RWPE2 (cell line): ENCODE results near the gene SIPA1L3.

Source experiments
- ATAC-seq: fragments of 200-7000 bp; cut with Tn5 transposase; 3 replicates; pipeline ENCODE4 v1.9.1; 2021; ENCODE audit warnings: low read depth
- DNase-seq: peaks from one replicate; pipeline ENCODE4 v3.0.0-alpha.2; 2020; ENCODE audit warnings: low spot score
- H3K27ac ChIP-seq: fragments of 450-650 bp; 2 replicates; pipeline ENCODE4 v1.5.1; 2017; ENCODE audit warnings: mild to moderate bottlenecking; ENCODE audit not compliant: poor library complexity, severe bottlenecking
- H3K27me3 ChIP-seq: fragments of 250-450 bp; sonication (Bioruptor Pico); 2 replicates; pipeline ENCODE4 v1.5.1; 2021; ENCODE audit warnings: mild to moderate bottlenecking, moderate library complexity; ENCODE audit not compliant: insufficient read depth, poor library complexity, severe bottlenecking
- H3K36me3 ChIP-seq: fragments of 250-450 bp; sonication (Bioruptor Pico); 2 replicates; pipeline ENCODE4 v1.5.1; 2020; ENCODE audit warnings: low read depth, mild to moderate bottlenecking, moderate library complexity
- H3K4me1 ChIP-seq: fragments of 250-450 bp; sonication (Bioruptor Pico); 2 replicates; pipeline ENCODE4 v1.5.1; 2021; ENCODE audit warnings: mild to moderate bottlenecking, moderate library complexity; ENCODE audit not compliant: insufficient read depth, poor library complexity, severe bottlenecking
- H3K4me3 ChIP-seq: fragments of 250-450 bp; sonication (Bioruptor Pico); 2 replicates; pipeline ENCODE4 v1.5.1; 2021; ENCODE audit warnings: mild to moderate bottlenecking, moderate library complexity; ENCODE audit not compliant: severe bottlenecking
- H3K9me3 ChIP-seq: fragments of 250-450 bp; sonication (Bioruptor Pico); 2 replicates; pipeline ENCODE4 v1.5.1; 2021; ENCODE audit warnings: mild to moderate bottlenecking, moderate library complexity; ENCODE audit not compliant: severe bottlenecking
- TF ChIP-seq, protein P1 (sequence below): fragments of 450-650 bp; IDR thresholded peaks from one replicate; pipeline ENCODE4 v1.5.1; 2017; ENCODE audit warnings: mild to moderate bottlenecking, moderate library complexity; ENCODE audit not compliant: poor library complexity, severe bottlenecking

The SIPA1L3 gene

DNA sequence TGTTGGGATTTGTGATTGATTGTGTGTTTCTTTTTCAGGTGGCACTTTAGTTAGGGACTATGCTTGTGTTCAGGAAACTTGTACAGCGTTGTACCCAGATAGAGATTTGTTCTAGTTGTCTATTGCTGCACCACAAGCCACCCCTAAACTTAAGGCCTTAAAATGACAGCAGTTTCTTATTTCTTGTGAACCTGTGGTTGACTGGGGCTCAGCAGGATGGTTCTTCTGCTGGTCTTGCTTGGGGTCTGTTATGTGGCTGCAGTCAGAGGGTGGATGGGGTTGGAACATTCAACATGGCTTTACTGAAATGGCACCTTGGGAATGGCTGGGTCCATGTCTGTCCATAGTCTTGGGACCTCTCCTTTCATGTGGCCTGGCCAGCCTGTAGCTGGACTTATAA is 28.3 kb downstream of the SIPA1L3 start:
- peaks cover 2% of the 10 kb centered on the region for H3K9me3 ChIP-seq
- DNase-seq: no peak
- TF ChIP-seq, protein P1, sequence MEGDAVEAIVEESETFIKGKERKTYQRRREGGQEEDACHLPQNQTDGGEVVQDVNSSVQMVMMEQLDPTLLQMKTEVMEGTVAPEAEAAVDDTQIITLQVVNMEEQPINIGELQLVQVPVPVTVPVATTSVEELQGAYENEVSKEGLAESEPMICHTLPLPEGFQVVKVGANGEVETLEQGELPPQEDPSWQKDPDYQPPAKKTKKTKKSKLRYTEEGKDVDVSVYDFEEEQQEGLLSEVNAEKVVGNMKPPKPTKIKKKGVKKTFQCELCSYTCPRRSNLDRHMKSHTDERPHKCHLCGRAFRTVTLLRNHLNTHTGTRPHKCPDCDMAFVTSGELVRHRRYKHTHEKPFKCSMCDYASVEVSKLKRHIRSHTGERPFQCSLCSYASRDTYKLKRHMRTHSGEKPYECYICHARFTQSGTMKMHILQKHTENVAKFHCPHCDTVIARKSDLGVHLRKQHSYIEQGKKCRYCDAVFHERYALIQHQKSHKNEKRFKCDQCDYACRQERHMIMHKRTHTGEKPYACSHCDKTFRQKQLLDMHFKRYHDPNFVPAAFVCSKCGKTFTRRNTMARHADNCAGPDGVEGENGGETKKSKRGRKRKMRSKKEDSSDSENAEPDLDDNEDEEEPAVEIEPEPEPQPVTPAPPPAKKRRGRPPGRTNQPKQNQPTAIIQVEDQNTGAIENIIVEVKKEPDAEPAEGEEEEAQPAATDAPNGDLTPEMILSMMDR: no peak
- peaks cover 36% of the 10 kb centered on the region for H3K4me1 ChIP-seq
- peaks cover 43% of the 10 kb centered on the region for H3K36me3 ChIP-seq
- no peaks in the 10 kb centered on the region for H3K27me3 ChIP-seq
- H3K27ac ChIP-seq: no peak overlapping the region
- no peak for ATAC-seq
- no peak overlapping the region for H3K4me3 ChIP-seq

DNA sequence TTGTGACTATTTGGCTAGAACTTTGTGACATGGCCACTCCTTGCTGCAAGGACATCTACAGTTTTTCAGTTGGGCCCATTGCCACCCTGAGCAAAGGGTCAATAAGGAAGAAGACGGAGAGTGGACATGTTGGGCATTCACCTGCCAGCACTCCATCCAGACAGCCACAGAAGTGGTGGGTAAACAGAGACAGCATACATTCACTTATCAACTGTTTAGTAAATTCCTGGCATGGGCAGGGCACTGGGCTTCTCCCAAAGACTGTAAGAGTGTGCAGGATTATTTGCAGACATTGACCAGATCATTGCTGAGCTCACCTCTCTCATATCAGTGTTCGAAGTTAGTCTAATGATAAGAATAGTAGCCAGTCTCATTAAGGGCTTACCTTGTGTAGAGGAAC is 29.2 kb downstream of the SIPA1L3 start:
- no peak for DNase-seq
- Histone ChIP-seq H3K9me3 (peaks cover 2% of the 10 kb centered on the region), H3K36me3 (peaks cover 47% of the 10 kb centered on the region), H3K4me1 (peaks cover 30% of the 10 kb centered on the region), H3K27me3 (no peaks in the 10 kb centered on the region), H3K4me3 (no peak overlapping the region), H3K27ac (no peak overlapping the region)
- TF ChIP-seq, protein P1: no peak
- ATAC-seq: no peak

DNA sequence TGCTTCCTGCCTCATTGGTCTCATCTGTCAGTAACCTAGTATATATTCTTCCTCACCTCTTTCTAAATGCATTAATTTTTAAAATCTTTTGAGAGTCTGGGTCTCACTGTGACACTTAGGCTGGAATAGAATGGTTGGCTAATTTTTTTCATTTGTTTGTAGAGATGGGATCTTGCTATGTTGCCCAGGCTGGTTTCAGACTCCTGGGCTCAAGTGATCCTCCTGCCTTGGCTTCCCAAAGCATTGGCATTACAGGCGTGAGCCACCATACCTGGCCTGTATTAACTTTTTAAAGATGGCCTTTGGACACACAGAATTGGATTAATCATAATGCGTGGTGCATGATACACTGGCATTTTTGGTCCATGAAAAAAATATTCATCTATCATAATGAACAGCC is 29.9 kb downstream of the SIPA1L3 start:
- no peak overlapping the region for H3K4me3 ChIP-seq
- TF ChIP-seq, protein P1: no peak

DNA sequence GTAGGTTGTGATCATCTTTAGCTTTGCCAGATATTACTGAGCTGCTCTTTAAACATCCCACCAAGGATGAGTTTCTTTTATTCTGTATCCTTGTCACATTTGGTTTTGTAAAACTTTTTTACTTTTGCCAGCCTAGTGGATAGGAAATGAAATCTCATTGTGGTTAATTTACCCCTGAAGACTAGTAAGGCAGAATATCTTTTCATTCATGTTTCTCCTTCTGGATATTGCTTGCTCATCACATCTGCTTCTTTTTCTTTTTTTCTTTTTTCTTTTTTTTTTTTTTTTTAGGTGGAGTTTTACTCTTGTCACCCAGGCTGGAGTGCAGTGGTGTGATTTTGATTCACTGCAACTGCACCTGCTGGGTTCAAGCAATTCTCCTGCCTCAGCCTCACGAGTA is 31.3 kb downstream of the SIPA1L3 start:
- TF ChIP-seq, protein P1: no peak
- Histone ChIP-seq H3K4me1 (peaks cover 14% of the 10 kb centered on the region), H3K4me3 (no peak overlapping the region), H3K36me3 (peaks cover 53% of the 10 kb centered on the region), H3K9me3 (peaks cover 2% of the 10 kb centered on the region), H3K27ac (no peak overlapping the region), H3K27me3 (no peaks in the 10 kb centered on the region)
- no peak for ATAC-seq
- DNase-seq: no peak

More for the DNA sequence above, 29.9 kb downstream of the SIPA1L3 start:
- Histone ChIP-seq H3K36me3 (peaks cover 51% of the 10 kb centered on the region), H3K9me3 (peaks cover 2% of the 10 kb centered on the region), H3K27me3 (no peaks in the 10 kb centered on the region), H3K4me1 (peaks cover 23% of the 10 kb centered on the region), H3K27ac (no peak overlapping the region)
- ATAC-seq (no peak), DNase-seq (no peak)

DNA sequence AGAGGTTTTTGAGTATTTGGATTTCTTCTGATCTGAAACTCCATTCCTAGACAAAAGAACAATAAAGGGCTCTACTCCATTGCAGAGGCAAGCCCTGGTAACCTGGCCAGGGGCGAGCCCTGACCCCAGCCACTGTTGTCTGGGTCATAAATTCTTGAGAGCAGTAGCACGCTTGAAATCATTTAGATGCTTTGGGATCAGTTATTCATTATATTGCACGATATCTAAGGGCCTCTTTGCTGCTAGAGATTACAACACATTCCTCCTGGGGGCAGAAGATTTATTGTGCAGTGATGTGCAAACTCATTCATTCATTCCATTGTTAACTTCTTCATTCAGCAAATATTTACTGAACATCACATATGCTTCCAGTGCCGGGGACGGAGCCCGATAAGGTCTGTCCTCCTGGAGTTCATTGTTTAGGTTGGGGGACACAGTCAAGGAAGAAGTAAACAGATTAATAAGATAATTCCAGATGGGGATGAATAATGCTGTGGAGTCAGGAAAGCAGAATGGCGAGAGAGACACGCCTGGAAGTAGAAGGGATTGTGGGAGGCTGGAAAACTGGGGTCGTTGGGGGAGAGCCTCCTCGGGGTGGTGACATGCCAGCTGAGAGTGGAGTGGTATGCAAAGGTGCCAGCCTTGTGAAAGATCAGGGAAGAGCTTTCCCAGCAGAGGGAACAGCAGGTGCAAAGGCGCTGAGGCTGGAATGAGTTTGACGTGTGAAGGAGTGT is 34.9 kb downstream of the SIPA1L3 start:
- DNase-seq: no peak
- TF ChIP-seq, protein P1: no peak

More for the DNA sequence above, 34.9 kb downstream of the SIPA1L3 start:
- H3K9me3 ChIP-seq: no peaks in the 10 kb centered on the region
- peaks cover 49% of the 10 kb centered on the region for H3K36me3 ChIP-seq
- H3K27me3 ChIP-seq: no peaks in the 10 kb centered on the region
- peaks cover 4% of the 10 kb centered on the region for H3K4me1 ChIP-seq
- ATAC-seq: no peak
- H3K27ac ChIP-seq: no peak overlapping the region
- no peak overlapping the region for H3K4me3 ChIP-seq
